ENCODE measurements around the gene MRLN. TPM values are rescaled to one million over a fixed set of nuclear protein-coding genes. Genes with fewer than 3 reads are reported as not detected.

The MRLN gene
- total RNA-seq, 1 donor from 2014 or later, result not detected

GRCh38 chr10:59771162-59771807 is 18.0 kb upstream of the MRLN start:
- Mint-ChIP-seq H3K9me3 (peaks cover 7% of the 10 kb centered on the region), H3K36me3 (ENCODE audit: low read depth) (peaks cover 6% of the 10 kb centered on the region), H3K4me3 (no peak overlapping the region)

GRCh38 chr10:59770689-59771088 is 17.4 kb upstream of the MRLN start:
- H3K9me3 Mint-ChIP-seq, result peaks cover 7% of the 10 kb centered on the region
- no peak for DNase-seq (ENCODE audit: low read depth, low spot score)
- H3K27ac Mint-ChIP-seq (ENCODE audit: unreplicated experiment), result no peak overlapping the region
- TF ChIP-seq CTCF (conservative IDR thresholded peaks at IDR 0.05), result no peak
- no peaks in the 10 kb centered on the region for H3K4me1 Mint-ChIP-seq
- no peak overlapping the region for H3K4me3 Mint-ChIP-seq
- peaks cover 6% of the 10 kb centered on the region for H3K36me3 Mint-ChIP-seq (ENCODE audit: low read depth)
- H3K27me3 Mint-ChIP-seq (ENCODE audit: low read depth), result peaks cover 2% of the 10 kb centered on the region

More at GRCh38 chr10:59771162-59771807, 18.0 kb upstream of the MRLN start:
- DNase-seq (ENCODE audit: low read depth, low spot score), result no peak
- Mint-ChIP-seq H3K27me3 (ENCODE audit: low read depth) (peaks cover 2% of the 10 kb centered on the region), H3K4me1 (no peaks in the 10 kb centered on the region), H3K27ac (ENCODE audit: unreplicated experiment) (no peak overlapping the region)
- TF ChIP-seq CTCF (conservative IDR thresholded peaks at IDR 0.05), result no peak

- Mint-ChIP-seq H3K4me1 (no peaks in the 10 kb centered on the region), H3K27ac (ENCODE audit: unreplicated experiment) (no peak overlapping the region), H3K36me3 (ENCODE audit: low read depth) (no peaks in the 10 kb centered on the region), H3K4me3 (no peak overlapping the region), H3K27me3 (ENCODE audit: low read depth) (no peaks in the 10 kb centered on the region), H3K9me3 (no peaks in the 10 kb centered on the region)
- no peak for TF ChIP-seq CTCF (conservative IDR thresholded peaks at IDR 0.05)
- DNase-seq (ENCODE audit: low read depth, low spot score), result no peak
Measured at GRCh38 chr10:59762505-59762904, 9.2 kb upstream of the MRLN start.

GRCh38 chr10:59757966-59758365 is 4.7 kb upstream of the MRLN start:
- peaks cover 3% of the 10 kb centered on the region for H3K27me3 Mint-ChIP-seq (ENCODE audit: low read depth)
- H3K27ac Mint-ChIP-seq (ENCODE audit: unreplicated experiment), result no peak overlapping the region

GRCh38 chr10:59754951-59755350 is 1.7 kb upstream of the MRLN start:
- no peak for DNase-seq (ENCODE audit: low read depth, low spot score)
- Mint-ChIP-seq H3K9me3 (no peaks in the 10 kb centered on the region), H3K4me1 (no peaks in the 10 kb centered on the region), H3K27ac (ENCODE audit: unreplicated experiment) (no peak overlapping the region), H3K36me3 (ENCODE audit: low read depth) (no peaks in the 10 kb centered on the region), H3K4me3 (no peak overlapping the region), H3K27me3 (ENCODE audit: low read depth) (peaks cover 6% of the 10 kb centered on the region)
- TF ChIP-seq CTCF (conservative IDR thresholded peaks at IDR 0.05), result no peak

More at GRCh38 chr10:59757966-59758365, 4.7 kb upstream of the MRLN start:
- H3K36me3 Mint-ChIP-seq (ENCODE audit: low read depth), result no peaks in the 10 kb centered on the region
- H3K4me3 Mint-ChIP-seq, result no peak overlapping the region
- DNase-seq (ENCODE audit: low read depth, low spot score), result no peak
- no peak for TF ChIP-seq CTCF (conservative IDR thresholded peaks at IDR 0.05)
- no peaks in the 10 kb centered on the region for H3K4me1 Mint-ChIP-seq
- H3K9me3 Mint-ChIP-seq, result no peaks in the 10 kb centered on the region

Measured in neural crest cell (in vitro differentiated cells).